PC-3 (cell line): ENCODE results near the gene AARS1. TPM values are rescaled to one million over a fixed set of nuclear protein-coding genes. Genes with fewer than 3 reads are reported as not detected.

ENCODE experiments used
- ATAC-seq: fragments of 200-7000 bp; cut with Tn5 transposase; 2 replicates; pipeline ENCODE4 v1.9.1; 2020; ENCODE audit warnings: mild to moderate bottlenecking, moderate library complexity
- BruUV-seq: library from RNA; stranded (reverse); fragments of 400-500 nt; replicated peaks from 2 replicates; lab custom pipeline; 2021; lab: Mats Ljungman, UMichigan
- CTCF ChIA-PET: fragments of 300-600 bp; sonication (Branson Sonifier 250); formaldehyde crosslinking; loops from one replicate; lab custom pipeline; 2022; ENCODE audit warnings: antibody characterized with exemption; lab: Charles Lee
- POLR2A ChIA-PET: fragments of 300-600 bp; sonication (Branson Sonifier 250); formaldehyde crosslinking; loops from one replicate; lab custom pipeline; 2022; ENCODE audit warnings: antibody characterized with exemption; ENCODE audit not compliant: unreplicated experiment; lab: Charles Lee
- DNase-seq: peaks from one replicate; pipeline ENCODE4 v3.0.0-alpha.2; 2015
- H2AFZ ChIP-seq: fragments of 300-600 bp; sonication (generic); 2 replicates; pipeline ENCODE4 v1.6.0; 2016; ENCODE audit warnings: antibody characterized with exemption, low read length
- H3F3A ChIP-seq: fragments of 300-600 bp; sonication (generic); one replicate; pipeline ENCODE4 v1.6.0; 2017; ENCODE audit warnings: antibody characterized with exemption, low read length, control low read depth, mild to moderate bottlenecking; ENCODE audit not compliant: unreplicated experiment
- H3K27ac ChIP-seq: fragments of 300-600 bp; sonication (generic); 2 replicates; pipeline ENCODE4 v1.5.1; 2016; ENCODE audit warnings: mild to moderate bottlenecking, low read length
- H3K27me3 ChIP-seq: fragments of 300-600 bp; sonication (generic); 2 replicates; pipeline ENCODE4 v1.6.1; 2016; ENCODE audit warnings: low read length, mixed read lengths
- H3K36me3 ChIP-seq: fragments of 300-600 bp; sonication (generic); 2 replicates; pipeline ENCODE4 v1.6.1; 2016; ENCODE audit warnings: low read depth, mixed run types, low read length, mixed read lengths
- H3K4me1 ChIP-seq: fragments of 300-600 bp; sonication (generic); 2 replicates; pipeline ENCODE4 v1.5.1; 2016; ENCODE audit warnings: low read length; ENCODE audit not compliant: insufficient read depth
- H3K4me2 ChIP-seq: fragments of 300-600 bp; sonication (generic); 2 replicates; pipeline ENCODE4 v1.6.0; 2016; ENCODE audit warnings: low read length
- H3K4me3 ChIP-seq: fragments of 300-600 bp; sonication (generic); 2 replicates; pipeline ENCODE4 v1.5.1; 2016; ENCODE audit warnings: mild to moderate bottlenecking, low read length, mixed read lengths
- H3K79me2 ChIP-seq: fragments of 300-600 bp; sonication (generic); 2 replicates; pipeline ENCODE4 v1.6.1; 2017; ENCODE audit warnings: low read length, mixed read lengths
- H3K9ac ChIP-seq: fragments of 300-600 bp; sonication (generic); 2 replicates; pipeline ENCODE4 v1.6.0; 2016; ENCODE audit warnings: mild to moderate bottlenecking, low read length
- H3K9me2 ChIP-seq: fragments of 300-600 bp; sonication (generic); replicated peaks from 2 replicates; pipeline ENCODE4 v1.6.1; 2016; ENCODE audit warnings: mixed run types, low read length, mixed read lengths
- H3K9me3 ChIP-seq: fragments of 300-600 bp; sonication (generic); 2 replicates; pipeline ENCODE4 v1.6.1; 2016; ENCODE audit warnings: low read length, mixed read lengths
- H4K20me1 ChIP-seq: fragments of 300-600 bp; sonication (generic); 2 replicates; pipeline ENCODE4 v1.6.1; 2016; ENCODE audit warnings: low read length, mixed read lengths
- CTCF ChIP-seq: fragments of 300-600 bp; sonication (generic); conservative IDR thresholded peaks from 2 replicates; pipeline ENCODE4 v1.5.1; 2017; ENCODE audit warnings: antibody characterized with exemption, low read depth, mild to moderate bottlenecking, low read length
- EZH2 ChIP-seq: fragments of 300-600 bp; sonication (generic); IDR thresholded peaks from one replicate; pipeline ENCODE4 v1.6.1; 2017; ENCODE audit warnings: antibody characterized with exemption, mild to moderate bottlenecking, low read length; ENCODE audit not compliant: unreplicated experiment
- EZH2phosphoT487 ChIP-seq: fragments of 300-600 bp; sonication (generic); IDR thresholded peaks from 2 replicates; pipeline ENCODE4 v1.6.1; 2018; ENCODE audit warnings: mild to moderate bottlenecking, antibody characterized with exemption, low read length, borderline replicate concordance
- intact Hi-C: fragments of 100-400 bp; cut with micrococcal nuclease; formaldehyde crosslinking; loops from 2 replicates; pipeline ENCODE4 v1.9.0; 2023
- total RNA-seq: library from RNA; depleted of rRNA; stranded (reverse); fragments of >200 nt; gene quantifications from 2 replicates; pipeline ENCODE4 v1.2.3, GENCODE V29; 2014

The AARS1 gene
- total RNA-seq, 1 experiment from 2014 or later: 60.9 TPM

DNA sequence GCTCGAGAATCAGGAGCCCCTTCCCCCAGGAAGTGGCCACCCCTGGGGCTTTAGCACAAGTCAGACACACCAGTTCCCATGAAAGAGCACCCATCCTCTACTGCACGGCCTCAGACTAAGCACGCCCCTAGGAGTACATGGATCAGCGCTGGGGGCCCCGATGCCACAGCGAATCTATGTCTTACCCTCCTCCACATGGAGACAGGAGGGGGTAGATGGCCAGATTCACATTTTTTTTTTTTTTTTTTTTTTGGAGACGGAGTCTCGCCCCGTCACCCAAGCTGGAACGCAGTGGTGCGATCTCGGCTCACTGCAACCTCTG lies 34.4 kb downstream of the AARS1 start:
- H3K4me1 ChIP-seq: no peaks in the 10 kb centered on the region
- H3K36me3 ChIP-seq: peaks cover 40% of the 10 kb centered on the region

DNA sequence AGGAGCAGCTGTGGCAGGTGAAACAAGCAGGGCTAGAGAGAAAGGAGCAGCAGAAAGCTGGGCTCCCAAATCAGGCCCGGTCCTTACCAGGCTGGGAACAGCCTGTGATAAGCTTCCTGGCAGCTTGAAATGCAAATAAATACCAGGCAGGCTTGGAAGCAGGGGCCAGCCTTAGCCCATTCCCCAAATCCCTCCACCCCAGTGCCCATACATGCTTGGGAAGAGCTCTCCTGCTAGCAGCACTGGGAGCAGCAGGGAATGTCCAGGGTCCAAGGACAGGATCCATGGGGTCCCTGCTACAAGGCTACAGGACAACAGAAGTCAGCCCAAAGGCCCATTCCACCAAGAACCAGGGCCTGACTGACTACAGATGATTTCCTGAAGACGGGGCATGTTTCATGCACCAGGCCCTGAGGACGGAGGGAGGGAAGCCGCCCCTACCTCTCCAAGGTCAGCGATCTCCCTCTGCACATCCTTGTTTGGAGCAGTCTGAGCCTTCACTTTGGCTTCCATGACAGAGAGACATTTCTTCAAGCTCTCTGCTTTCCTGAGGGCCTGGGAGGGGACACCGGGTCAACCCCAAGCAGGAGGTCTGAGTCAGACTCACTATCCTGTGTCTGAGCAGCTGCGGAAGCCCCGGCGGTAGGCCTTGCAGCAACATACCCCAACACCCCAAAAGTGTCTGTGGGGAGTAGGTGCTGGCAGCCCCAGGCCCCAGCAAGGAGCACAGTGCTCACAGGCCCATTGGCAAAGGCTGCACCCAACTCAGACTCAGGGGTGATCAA lies 34.9 kb downstream of the AARS1 start:
- Histone ChIP-seq H3K27ac (no peak overlapping the region), H3K4me3 (no peak overlapping the region), H3K9me2 (no peaks in the 10 kb centered on the region), H2AFZ (no peak overlapping the region), H3K27me3 (no peaks in the 10 kb centered on the region), H3K79me2 (peaks cover 18% of the 10 kb centered on the region), H3K9me3 (no peaks in the 10 kb centered on the region), H3K36me3 (peaks cover 39% of the 10 kb centered on the region), H3F3A (no peaks in the 10 kb centered on the region), H3K4me2 (no peak overlapping the region), H3K9ac (no peak overlapping the region), H3K4me1 (no peaks in the 10 kb centered on the region), H4K20me1 (peaks cover 4% of the 10 kb centered on the region; the same call in 1 of the 2 replicates)
- POLR2A ChIA-PET: no interaction called here
- CTCF ChIA-PET: interaction anchor here (0.9 kb wide), 1 partner anchor 13 kb away, joined by 16 read pairs; no protein-coding TSS in a partner anchor
- intact Hi-C loops: no loop called here
- ATAC-seq (no peak), DNase-seq (no peak)
- TF ChIP-seq EZH2phosphoT487 (no peak), CTCF (peak; percentile 23; the same call in 1 of the 2 replicates)
- BruUV-seq: no TSS peak

More for the DNA sequence above, 34.4 kb downstream of the AARS1 start:
- H3K4me2 ChIP-seq: no peak overlapping the region
- ATAC-seq (no peak), DNase-seq (no peak)
- TF ChIP-seq EZH2: no peak
- no peak for TF ChIP-seq CTCF
- no peak for TF ChIP-seq EZH2phosphoT487
- H3K9me3 ChIP-seq: no peaks in the 10 kb centered on the region
- H3K27ac ChIP-seq: no peak overlapping the region
- no peaks in the 10 kb centered on the region for H3F3A ChIP-seq
- no peak overlapping the region for H2AFZ ChIP-seq
- BruUV-seq: no TSS peak
- H3K27me3 ChIP-seq: no peaks in the 10 kb centered on the region
- H3K79me2 ChIP-seq: peaks cover 13% of the 10 kb centered on the region
- no peaks in the 10 kb centered on the region for H3K9me2 ChIP-seq
- ChIA-PET POLR2A (no interaction called here), CTCF (interaction anchor here (0.7 to 0.9 kb wide), 2 partner anchors 13 to 30 kb away, joined by 7 to 16 read pairs; no protein-coding TSS in a partner anchor)
- H4K20me1 ChIP-seq: no peaks in the 10 kb centered on the region
- no peak overlapping the region for H3K9ac ChIP-seq
- intact Hi-C loops: no loop called here
- no peak overlapping the region for H3K4me3 ChIP-seq
